GM21447 (cell line): ENCODE measurements around the gene SPPL2A.
"Not testable (repeated sequence)": the region's sequence is repeated elsewhere in the genome, so short reads cannot be mapped to it uniquely, and the experiment has no call there.

ENCODE experiments used
- ATAC-seq: cut with Tn5 transposase; IDR thresholded peaks from one replicate; pipeline ENCODE4 v1.9.1; 2021; ENCODE audit not compliant: unreplicated experiment

SPPL2A gene

DNA sequence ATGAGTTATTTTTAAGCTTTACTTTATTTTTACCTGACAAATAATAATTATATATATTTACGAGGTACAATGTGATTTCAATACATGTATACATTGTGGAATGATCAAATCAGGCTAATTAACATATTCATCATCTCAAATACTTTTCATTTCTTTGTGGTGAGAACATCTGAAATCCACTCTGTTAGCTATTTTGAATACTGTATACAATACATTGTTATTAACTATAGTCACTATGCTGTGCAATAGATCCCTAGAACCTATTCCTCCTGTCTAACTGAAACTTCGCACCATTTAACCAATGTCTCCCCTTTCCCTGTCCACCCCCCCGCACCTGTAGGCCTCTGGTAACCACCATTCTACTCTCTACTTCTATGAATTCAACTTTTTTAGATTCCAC, 7.9 kb upstream of the SPPL2A start:
- no peak for ATAC-seq

- ATAC-seq: no peak
Observed at GRCh38 chr15:50767332-50767861, 1.9 kb upstream of the SPPL2A start.

GRCh38 chr15:50764461-50765194, 878 bp downstream of the SPPL2A start:
- peak; percentile 3 for ATAC-seq

GRCh38 chr15:50758712-50759205, 6.7 kb downstream of the SPPL2A start:
- no peak for ATAC-seq

- ATAC-seq: no peak
Observed at GRCh38 chr15:50753463-50753862, 12.0 kb downstream of the SPPL2A start.

GRCh38 chr15:50751394-50751793, 14.1 kb downstream of the SPPL2A start:
- no peak for ATAC-seq

- ATAC-seq: no peak
Observed at GRCh38 chr15:50750227-50750705, 15.2 kb downstream of the SPPL2A start.

- ATAC-seq: no peak
Observed at GRCh38 chr15:50747523-50747922, 18.0 kb downstream of the SPPL2A start.

DNA sequence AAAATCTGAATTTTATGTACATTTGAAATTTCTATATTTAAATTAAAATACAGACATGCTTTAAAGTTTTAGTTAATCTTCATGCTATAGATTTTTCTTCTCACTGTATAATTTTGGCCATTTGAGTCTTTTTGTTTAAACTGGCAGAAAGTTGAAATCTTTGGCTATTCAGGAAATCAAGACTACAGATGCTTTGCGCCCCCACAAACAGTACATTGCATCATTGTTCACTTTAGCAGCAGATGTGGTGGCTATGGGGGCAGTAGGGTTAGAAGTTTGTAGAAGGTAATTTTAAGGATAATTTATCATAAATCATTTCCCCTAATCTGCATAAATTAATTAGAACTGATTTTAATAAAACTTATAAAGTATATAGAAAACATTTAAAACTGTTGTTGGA, 20.9 kb downstream of the SPPL2A start:
- no peak for ATAC-seq

DNA sequence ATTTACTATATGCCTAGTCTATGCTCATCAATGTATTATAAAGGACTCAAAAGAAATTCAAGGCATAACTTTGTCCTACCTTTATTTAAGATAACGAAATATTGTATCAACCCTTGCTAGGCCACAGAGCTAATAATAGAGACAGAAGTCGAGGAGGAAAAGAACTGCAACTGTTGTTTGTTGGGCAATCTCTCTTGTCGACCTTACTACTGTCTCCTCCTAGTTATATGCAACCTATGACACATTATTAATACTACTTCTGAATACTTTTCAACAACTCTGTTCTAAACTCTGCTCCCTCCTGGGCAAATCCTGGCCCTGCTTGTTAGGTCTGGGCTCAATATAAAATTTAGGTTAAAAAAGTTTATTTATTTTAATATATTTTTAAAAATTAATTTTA, 24.6 kb downstream of the SPPL2A start:
- ATAC-seq: no peak

DNA sequence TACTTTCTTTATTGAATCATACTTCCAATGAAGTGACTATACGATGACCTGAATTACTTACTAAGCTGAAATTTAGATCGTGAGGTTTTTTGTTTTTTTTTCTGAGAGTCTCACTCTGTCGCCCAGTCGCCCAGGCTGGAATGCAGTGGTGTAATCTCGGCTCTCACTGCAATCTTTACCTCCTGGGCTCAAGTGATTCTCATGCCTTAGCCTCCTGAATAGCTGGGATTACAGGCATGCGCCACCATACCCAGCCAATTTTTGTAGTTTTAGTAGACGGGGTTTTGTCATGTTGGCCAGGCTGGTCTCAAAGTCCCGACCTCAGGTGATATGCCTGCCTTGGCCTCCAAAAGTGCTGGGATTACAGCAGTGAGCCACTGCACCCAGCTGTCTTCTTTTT, 28.7 kb downstream of the SPPL2A start:
- ATAC-seq: no peak

- no peak for ATAC-seq
Observed at GRCh38 chr15:50735156-50735555, 30.4 kb downstream of the SPPL2A start.

GRCh38 chr15:50726315-50726714, 39.2 kb downstream of the SPPL2A start:
- no peak for ATAC-seq

DNA sequence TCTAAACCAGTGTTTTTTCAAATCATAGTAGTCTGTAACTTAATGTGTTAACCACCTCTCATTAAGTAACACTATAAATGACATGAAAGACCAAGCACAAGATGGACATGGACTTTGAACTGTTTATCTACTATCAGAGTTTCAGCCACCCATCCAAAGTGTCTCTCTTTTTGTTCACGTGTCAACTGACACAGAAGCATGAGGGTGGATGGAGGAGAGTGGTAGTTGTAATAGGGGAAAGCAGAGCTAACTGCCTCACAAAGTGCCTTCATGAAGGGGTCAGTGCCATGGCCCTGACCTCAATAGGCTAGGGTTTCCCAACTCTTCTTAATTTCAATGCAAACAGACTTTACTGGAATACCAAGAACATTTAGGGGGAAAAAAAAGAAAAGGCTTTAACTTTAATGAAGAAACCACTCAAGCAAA, 46.8 kb downstream of the SPPL2A start:
- no peak for ATAC-seq

DNA sequence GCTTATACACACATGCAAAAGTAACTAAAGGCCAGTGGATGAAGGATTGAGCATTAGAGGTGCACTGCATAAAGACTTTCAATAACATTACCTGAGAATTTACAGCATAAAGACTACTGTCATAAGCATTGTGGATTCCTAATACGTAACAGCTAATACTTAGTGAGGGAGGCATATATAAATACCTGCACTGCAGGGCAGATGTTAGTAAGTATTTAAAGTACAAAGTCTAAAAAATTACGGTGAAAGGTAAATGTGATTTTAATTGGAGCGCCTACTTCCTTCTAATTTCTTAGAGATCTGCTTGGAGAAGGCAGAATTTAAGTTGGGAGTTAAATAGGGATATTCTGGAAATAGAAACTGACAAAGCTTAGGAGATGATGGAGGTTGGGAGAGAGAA, 53.5 kb downstream of the SPPL2A start:
- no peak for ATAC-seq

- ATAC-seq: no peak
Observed at GRCh38 chr15:50710585-50710984, 54.9 kb downstream of the SPPL2A start.

- no peak for ATAC-seq
Observed at GRCh38 chr15:50707878-50708427, 57.6 kb downstream of the SPPL2A start.

GRCh38 chr15:50702762-50703334, 62.7 kb downstream of the SPPL2A start:
- ATAC-seq: no peak

DNA sequence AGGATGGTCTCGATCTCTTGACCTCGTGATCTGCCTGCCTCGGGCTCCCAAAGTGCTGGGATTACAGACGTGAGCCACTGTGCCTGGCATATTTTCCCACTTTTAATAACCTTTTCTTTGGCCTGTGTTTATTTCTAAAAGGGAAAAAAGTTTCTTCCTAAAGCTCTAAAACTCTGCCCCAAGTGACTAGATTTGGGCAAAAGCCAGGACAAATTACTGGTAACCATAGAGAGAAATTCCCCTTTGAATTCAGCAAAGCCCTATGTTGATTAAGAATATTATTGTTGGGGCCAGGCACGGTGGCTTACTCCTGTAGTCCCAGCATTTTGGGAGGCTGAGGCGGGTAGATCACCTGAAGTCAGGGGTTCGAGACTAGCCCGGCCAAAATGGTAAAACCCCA, 67.4 kb downstream of the SPPL2A start:
- no peak for ATAC-seq

GRCh38 chr15:50697109-50697797, 68.3 kb downstream of the SPPL2A start:
- ATAC-seq: no peak

GRCh38 chr15:50694634-50695165, 70.8 kb downstream of the SPPL2A start:
- ATAC-seq: not testable (repeated sequence)
